AG09309 (cell line): ENCODE measurements around the gene METTL24.

ENCODE experiments used
- DNase-seq: peaks from one replicate; pipeline ENCODE4 v3.0.0-alpha.2; 2010; ENCODE audit warnings: low read depth
- H3K4me3 ChIP-seq: 2 replicates; pipeline ENCODE4 v1.5.1; 2011; ENCODE audit warnings: mild to moderate bottlenecking, low read depth, low read length, moderate library complexity; ENCODE audit not compliant: control insufficient read depth
- CTCF ChIP-seq: IDR thresholded peaks from 2 replicates; pipeline ENCODE4 v1.5.1; 2011; ENCODE audit warnings: mild to moderate bottlenecking, low read depth, low read length, inconsistent platforms; ENCODE audit not compliant: insufficient read depth, control insufficient read depth; ENCODE audit errors: missing control alignments

METTL24 gene

DNA sequence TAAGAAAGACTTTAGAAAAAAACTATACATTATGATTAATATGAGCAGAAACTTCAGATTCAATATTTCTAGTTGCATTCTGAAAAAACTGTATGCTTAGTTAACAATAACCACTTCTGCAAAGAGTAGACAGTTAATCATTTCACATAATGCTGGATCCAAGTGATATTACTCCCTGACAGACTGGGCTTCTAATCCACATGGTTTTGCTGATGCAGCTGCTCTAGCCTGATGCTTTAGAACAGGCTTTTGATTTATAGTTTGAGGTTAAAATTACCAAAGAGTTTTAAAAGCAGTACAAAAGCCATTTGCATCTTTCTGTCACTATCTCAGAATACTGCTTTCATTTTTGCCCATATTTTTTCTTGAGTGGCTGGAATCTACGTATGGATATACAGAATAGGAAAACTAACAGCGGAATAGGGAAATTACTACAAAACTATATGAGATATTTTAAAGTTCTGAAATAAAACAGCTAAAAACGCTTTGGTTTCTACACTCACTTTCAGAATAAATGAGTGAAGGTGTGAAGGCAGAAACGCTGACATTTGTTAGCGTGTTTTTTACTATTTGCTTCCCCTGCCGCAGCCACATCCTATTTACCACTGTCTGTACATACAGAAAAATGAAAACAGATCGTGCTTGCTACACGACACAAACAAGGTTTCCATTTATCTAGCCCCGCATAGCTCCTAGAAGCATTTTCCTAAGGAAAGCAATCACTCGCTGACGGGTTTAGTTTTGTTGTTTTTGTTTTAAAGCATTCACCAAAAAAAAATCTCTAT lies 61.7 kb downstream of the METTL24 start:
- TF ChIP-seq CTCF = no peak
- H3K4me3 ChIP-seq = no peak overlapping the region
- DNase-seq = no peak

- no peak for DNase-seq
- H3K4me3 ChIP-seq = no peak overlapping the region
- TF ChIP-seq CTCF = no peak
Measured at GRCh38 chr6:110295451-110296165, 62.5 kb downstream of the METTL24 start.

- no peak for DNase-seq
- no peak for TF ChIP-seq CTCF
- H3K4me3 ChIP-seq = no peak overlapping the region
Measured at GRCh38 chr6:110287462-110288341, 70.4 kb downstream of the METTL24 start.

GRCh38 chr6:110285306-110286060 lies 72.7 kb downstream of the METTL24 start:
- no peak overlapping the region for H3K4me3 ChIP-seq
- TF ChIP-seq CTCF = no peak
- DNase-seq = no peak

GRCh38 chr6:110284855-110285254 lies 73.3 kb downstream of the METTL24 start:
- no peak overlapping the region for H3K4me3 ChIP-seq
- no peak for TF ChIP-seq CTCF
- no peak for DNase-seq

DNA sequence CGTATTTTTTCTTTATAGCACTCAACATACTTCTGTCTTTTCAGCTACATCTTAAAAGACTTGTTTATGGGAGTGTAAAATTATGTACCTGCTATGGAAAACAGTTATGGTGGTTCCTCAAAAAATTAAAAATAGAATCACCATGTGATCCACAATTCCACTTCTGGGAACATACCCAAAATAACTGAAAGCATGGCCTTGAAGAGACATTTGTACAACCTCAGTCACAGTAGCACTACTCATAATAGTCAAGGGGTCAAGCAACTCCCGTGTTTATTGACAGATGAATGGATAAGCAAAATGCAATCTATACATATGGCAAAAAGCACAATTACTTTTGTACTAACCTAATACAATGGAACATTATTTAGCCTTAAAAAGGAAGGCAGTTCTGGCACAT lies 74.5 kb downstream of the METTL24 start:
- H3K4me3 ChIP-seq = no peak overlapping the region
- TF ChIP-seq CTCF = no peak
- no peak for DNase-seq
